ENCODE data around the gene TMEM132E. TPM values are rescaled to one million over a fixed set of nuclear protein-coding genes. Genes with fewer than 3 reads are reported as not detected.

Gene TMEM132E
- total RNA-seq, 1 donor from 2014 or later, result not detected

DNA sequence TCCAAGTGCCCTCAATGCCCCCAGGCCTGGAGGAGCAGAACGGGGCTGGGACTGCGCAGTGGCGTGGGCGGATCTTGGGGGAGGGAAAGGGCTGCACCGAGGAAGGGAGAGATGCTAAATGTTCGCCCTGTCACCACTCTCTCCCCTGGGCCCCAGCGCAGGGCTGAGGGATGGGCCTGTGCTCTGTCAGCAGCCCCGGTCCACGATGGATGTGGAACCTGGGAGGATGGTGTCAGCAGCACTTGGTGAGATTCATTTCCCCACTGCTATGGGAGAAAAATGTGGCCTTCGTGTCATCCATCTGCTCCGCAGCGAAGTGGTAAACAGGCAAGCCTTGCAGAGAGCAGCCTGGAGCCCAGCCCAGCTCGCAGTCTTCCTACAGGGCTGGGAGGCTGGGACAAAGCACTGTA lies 72.0 kb downstream of the TMEM132E start:
- no peak overlapping the region for H3K4me3 ChIP-seq
- no peak overlapping the region for H3K27ac ChIP-seq
- intact Hi-C loops (cut with DNase I), result no loop called here
- TF ChIP-seq POLR2A (IDR thresholded peaks at IDR 0.05) (no peak), CTCF (IDR thresholded peaks at IDR 0.05) (no peak), POLR2AphosphoS5 (IDR thresholded peaks at IDR 0.05; ENCODE audit: insufficient read depth in 1 of 2, low read depth in 1 of 2) (no peak)
- H3K27me3 ChIP-seq, result no peaks in the 10 kb centered on the region
- H3K9me3 ChIP-seq, result no peaks in the 10 kb centered on the region
- no peak for DNase-seq (ENCODE audit: extremely low spot score in 2 of 2)
- no peaks in the 10 kb centered on the region for H3K36me3 ChIP-seq
- no peaks in the 10 kb centered on the region for H3K4me1 ChIP-seq

- Histone ChIP-seq H3K27me3 (no peaks in the 10 kb centered on the region), H3K36me3 (no peaks in the 10 kb centered on the region), H3K27ac (no peak overlapping the region), H3K9me3 (no peaks in the 10 kb centered on the region), H3K4me3 (no peak overlapping the region), H3K4me1 (no peaks in the 10 kb centered on the region)
- TF ChIP-seq POLR2AphosphoS5 (IDR thresholded peaks at IDR 0.05; ENCODE audit: insufficient read depth in 1 of 2, low read depth in 1 of 2), result no peak
- TF ChIP-seq POLR2A (IDR thresholded peaks at IDR 0.05), result no peak
- no peak for TF ChIP-seq CTCF (IDR thresholded peaks at IDR 0.05)
- DNase-seq (ENCODE audit: extremely low spot score in 2 of 2), result no peak
- intact Hi-C loops (cut with DNase I), result no loop called here
These were observed 72.7 kb downstream of the TMEM132E start for GRCh38 chr17:34652021-34652555.

DNA sequence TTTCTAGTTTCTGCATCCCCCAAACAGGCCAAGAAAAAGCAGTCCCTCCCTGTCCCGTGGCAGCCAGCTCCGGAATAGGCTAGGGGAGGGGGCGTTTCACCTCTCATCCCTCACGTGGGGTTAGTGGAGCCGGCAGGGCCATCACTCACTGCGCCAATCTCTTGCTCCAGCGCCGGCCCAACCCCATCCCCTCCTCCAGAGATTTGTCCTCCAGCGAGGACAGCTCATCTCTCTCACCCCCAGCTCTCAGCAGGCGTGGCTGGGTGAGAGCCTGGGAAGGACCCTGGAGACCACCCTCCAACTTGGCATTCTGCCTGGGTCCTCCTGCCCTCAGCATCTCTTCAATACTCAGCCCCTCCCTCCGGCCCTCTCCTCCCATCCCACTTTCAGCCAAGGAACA lies 74.1 kb downstream of the TMEM132E start:
- Histone ChIP-seq H3K4me3 (no peak overlapping the region), H3K9me3 (no peaks in the 10 kb centered on the region), H3K4me1 (no peaks in the 10 kb centered on the region), H3K27me3 (no peaks in the 10 kb centered on the region), H3K27ac (no peak overlapping the region), H3K36me3 (no peaks in the 10 kb centered on the region)
- intact Hi-C loops (cut with DNase I), result no loop called here
- no peak for TF ChIP-seq POLR2A (IDR thresholded peaks at IDR 0.05)
- no peak for TF ChIP-seq CTCF (IDR thresholded peaks at IDR 0.05)
- TF ChIP-seq POLR2AphosphoS5 (IDR thresholded peaks at IDR 0.05; ENCODE audit: insufficient read depth in 1 of 2, low read depth in 1 of 2), result no peak
- no peak for DNase-seq (ENCODE audit: extremely low spot score in 2 of 2)

DNA sequence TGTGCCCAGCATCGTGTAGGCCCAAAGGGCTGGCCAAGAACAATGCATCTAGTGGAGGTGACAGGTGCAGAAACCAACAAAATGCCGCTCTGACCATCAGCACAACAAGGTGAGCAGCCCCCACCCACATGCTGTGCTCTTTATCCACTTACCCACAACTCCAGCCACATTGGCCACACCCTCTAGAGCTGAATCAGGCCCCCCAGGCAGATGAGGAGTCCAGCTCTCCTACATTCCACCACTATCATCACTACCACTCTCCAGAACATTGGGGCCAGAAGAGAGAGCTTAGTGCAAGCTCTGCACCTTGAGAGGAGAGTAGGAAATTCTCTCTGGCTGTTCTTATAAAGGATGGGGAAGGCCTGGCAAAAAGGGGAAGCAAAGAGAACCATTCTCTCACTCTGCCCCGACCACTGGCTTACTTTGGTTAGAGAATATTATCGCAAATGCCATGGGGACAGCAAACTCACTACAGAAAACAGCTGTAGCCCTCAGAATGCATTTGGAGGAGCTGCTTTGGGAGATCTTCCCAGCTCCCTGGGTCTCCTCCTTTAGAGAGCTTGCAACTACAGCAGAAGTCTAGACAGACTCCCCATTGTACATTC lies 75.0 kb downstream of the TMEM132E start:
- Histone ChIP-seq H3K4me3 (no peak overlapping the region), H3K27ac (no peak overlapping the region), H3K27me3 (no peaks in the 10 kb centered on the region), H3K36me3 (no peaks in the 10 kb centered on the region), H3K9me3 (no peaks in the 10 kb centered on the region), H3K4me1 (no peaks in the 10 kb centered on the region)
- no peak for TF ChIP-seq POLR2A (IDR thresholded peaks at IDR 0.05)
- no peak for TF ChIP-seq CTCF (IDR thresholded peaks at IDR 0.05)
- no peak for TF ChIP-seq POLR2AphosphoS5 (IDR thresholded peaks at IDR 0.05; ENCODE audit: insufficient read depth in 1 of 2, low read depth in 1 of 2)
- intact Hi-C loops (cut with DNase I), result no loop called here
- DNase-seq (ENCODE audit: extremely low spot score in 2 of 2), result no peak

DNA sequence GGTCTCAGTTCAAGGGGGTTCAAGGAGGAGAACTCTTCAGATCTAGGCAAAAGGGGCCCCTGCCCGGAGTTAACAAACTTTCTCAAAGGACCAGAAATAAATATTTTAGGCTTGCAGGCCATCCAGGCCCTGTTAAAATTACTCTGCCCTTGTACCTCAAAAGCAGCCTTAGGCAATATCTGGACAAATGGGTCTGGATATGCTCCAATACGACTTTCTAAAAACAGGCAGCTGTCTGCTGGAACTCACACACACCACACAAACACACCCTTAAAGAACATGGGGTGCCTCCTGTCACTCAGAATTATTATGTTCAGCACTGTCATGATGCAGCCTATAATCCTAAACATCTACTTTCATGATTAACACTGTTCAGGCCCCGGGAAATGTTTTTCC lies 75.5 kb downstream of the TMEM132E start:
- no peak for DNase-seq (ENCODE audit: extremely low spot score in 2 of 2)

More for the DNA sequence above, 75.5 kb downstream of the TMEM132E start:
- Histone ChIP-seq H3K4me3 (no peak overlapping the region), H3K36me3 (no peaks in the 10 kb centered on the region), H3K4me1 (no peaks in the 10 kb centered on the region), H3K9me3 (no peaks in the 10 kb centered on the region), H3K27me3 (no peaks in the 10 kb centered on the region), H3K27ac (no peak overlapping the region)
- TF ChIP-seq CTCF (IDR thresholded peaks at IDR 0.05) (no peak), POLR2AphosphoS5 (IDR thresholded peaks at IDR 0.05; ENCODE audit: insufficient read depth in 1 of 2, low read depth in 1 of 2) (no peak), POLR2A (IDR thresholded peaks at IDR 0.05) (no peak)
- intact Hi-C loops (cut with DNase I), result no loop called here

Data from vagina (tissue), 2 donors.